GM12873 (cell line): ENCODE data around the gene CD36.

ENCODE experiments used
- CTCF ChIP-seq: IDR thresholded peaks from 2 replicates; pipeline ENCODE4 v1.5.1; 2012; ENCODE audit warnings: low read depth, mild to moderate bottlenecking, moderate library complexity, low read length, control low read depth; ENCODE audit not compliant: insufficient read depth; ENCODE audit errors: missing control alignments

The CD36 gene

GRCh38 chr7:80637911-80638765, at the start of gene CD36:
TSS of gene CD36 (plus strand) at chr7:80638642. CDS start at chr7:80646741, 8,099 bp downstream.
- no peak for TF ChIP-seq CTCF

- no peak for TF ChIP-seq CTCF
Observed at GRCh38 chr7:80589631-80590030, 48.8 kb upstream of the CD36 start.

- TF ChIP-seq CTCF: no peak
Observed at GRCh38 chr7:80591654-80592053, 46.8 kb upstream of the CD36 start.

- TF ChIP-seq CTCF: no peak
Observed at GRCh38 chr7:80593869-80594586, 44.4 kb upstream of the CD36 start.

- TF ChIP-seq CTCF: no peak
Observed at GRCh38 chr7:80596933-80597517, 41.4 kb upstream of the CD36 start.

GRCh38 chr7:80597875-80598274, 40.6 kb upstream of the CD36 start:
- no peak for TF ChIP-seq CTCF

- no peak for TF ChIP-seq CTCF
Observed at GRCh38 chr7:80600046-80600445, 38.4 kb upstream of the CD36 start.
